ENCODE measurements around the gene LHPP. TPM values are rescaled to one million over a fixed set of nuclear protein-coding genes. Genes with fewer than 3 reads are reported as not detected.

The LHPP gene
- total and polyA plus RNA-seq, 4 experiments from 2014 or later = 17.9 to 22.4 (median 19.2) TPM

DNA sequence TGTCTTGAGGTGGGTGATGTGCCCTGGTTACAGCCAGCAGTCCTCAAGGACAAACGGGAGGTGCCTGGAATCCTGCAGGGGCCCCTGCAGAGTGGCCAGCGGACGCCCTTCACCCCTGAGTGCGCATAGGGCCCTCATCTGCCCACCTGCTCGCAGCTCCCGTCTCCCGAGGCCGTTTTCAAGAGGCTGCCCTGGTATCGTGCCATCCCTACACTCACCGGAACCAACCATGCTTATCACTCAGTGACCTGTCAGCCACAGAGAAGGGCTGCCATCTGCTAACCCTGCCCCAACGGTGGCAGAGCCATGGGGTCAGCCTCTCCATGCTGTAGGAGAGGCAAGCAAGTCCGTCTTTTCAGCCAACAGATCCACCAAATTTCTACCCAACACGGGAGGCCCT, 160.5 kb downstream of the LHPP start:
- Mint-ChIP-seq H3K9me3 (peaks cover 0 to 2% (median 0%) of the 10 kb centered on the region in 8 donors), H3K4me1 (peaks cover 24 to 63% (median 45%) of the 10 kb centered on the region in 4 donors), H3K4me3 (no peak overlapping the region), H3K36me3 (peaks cover 8 to 34% of the 10 kb centered on the region in 2 donors), H3K27ac (peak overlapping the region in 2 of 7 donors; percentile 13 to 43), H3K27me3 (no peaks in the 10 kb centered on the region)
- H3K36me3 ChIP-seq (ENCODE audit: insufficient read depth, low read length) = peaks cover 16% of the 10 kb centered on the region
- H3K27ac ChIP-seq (ENCODE audit: low read depth, low read length) = no peak overlapping the region
- DNase-seq = no peak
- H3K9me3 ChIP-seq (ENCODE audit: control insufficient read depth in 1 of 2, low read length in 2 of 2) = no peaks in the 10 kb centered on the region
- no peaks in the 10 kb centered on the region for H3K27me3 ChIP-seq (ENCODE audit: insufficient read depth, low read length)
- ChIA-PET POLR2A (ENCODE audit: partially characterized antibody) (no interaction called here), CTCF (ENCODE audit: partially characterized antibody) (interaction anchor here (0.8 to 4.2 kb wide), 2 partner anchors 101 to 119 kb away, joined by 3 to 33 read pairs; no protein-coding TSS in a partner anchor)
- intact Hi-C loops (cut with micrococcal nuclease) = no loop called here
- H3K4me3 ChIP-seq (ENCODE audit: low read length in 2 of 2) = no peak overlapping the region
- H3K4me1 ChIP-seq (ENCODE audit: insufficient read depth, low read length) = peaks cover 47% of the 10 kb centered on the region

DNA sequence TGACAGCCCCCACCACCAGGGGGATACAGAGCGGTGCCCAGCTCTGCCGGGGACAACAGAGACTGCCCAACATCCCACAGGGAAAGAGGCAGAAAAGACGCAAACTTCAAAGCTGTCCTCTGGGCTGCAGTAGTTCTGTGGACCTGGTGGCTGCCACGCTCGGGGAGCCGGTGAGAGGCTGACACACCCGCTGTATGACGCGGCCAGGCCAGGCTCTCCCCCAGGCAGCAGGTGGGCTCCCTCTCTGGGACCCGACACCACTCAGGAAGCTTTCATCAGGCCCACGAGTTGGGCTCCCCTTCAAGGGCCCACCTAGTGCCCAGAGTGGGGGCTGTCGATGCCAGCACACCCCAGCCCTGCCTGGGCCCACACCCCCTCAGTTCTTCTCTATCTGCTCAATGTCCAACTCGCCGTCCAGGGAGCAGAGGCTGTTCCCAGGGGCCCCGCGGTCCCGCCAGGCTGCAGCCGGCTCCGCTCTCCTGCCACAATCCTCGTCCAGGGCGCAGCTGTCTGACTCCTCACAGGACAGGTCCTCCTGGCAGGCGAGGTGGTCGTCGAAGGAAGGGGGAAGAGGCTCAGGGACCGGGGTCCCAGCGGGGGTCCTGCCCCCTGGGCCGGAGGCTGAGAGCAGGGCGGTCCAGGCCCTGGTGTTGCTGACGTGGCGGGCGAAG, 161.4 kb downstream of the LHPP start:
- H3K4me3 Mint-ChIP-seq = no peak overlapping the region
- DNase-seq = no peak

DNA sequence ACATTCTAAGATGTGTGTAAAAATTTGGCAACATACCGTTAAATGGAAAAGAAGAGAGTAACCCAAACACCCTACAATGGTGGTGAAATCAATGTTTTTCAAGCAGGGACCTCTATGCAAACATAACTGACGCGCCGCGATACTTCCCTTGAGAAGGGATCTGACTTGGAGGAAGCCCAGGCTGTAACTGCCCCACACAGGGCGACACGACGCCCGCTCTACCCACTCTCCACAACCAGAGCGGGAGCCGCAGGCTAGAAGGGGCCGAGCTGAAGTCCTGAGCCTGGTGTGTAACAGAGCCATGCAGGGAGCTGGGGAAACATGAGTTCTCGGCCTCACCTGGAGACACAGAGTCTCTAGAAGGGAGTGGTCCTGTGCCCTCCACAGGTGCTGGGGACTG, 162.4 kb downstream of the LHPP start:
- peaks cover 16% of the 10 kb centered on the region for H3K36me3 ChIP-seq (ENCODE audit: insufficient read depth, low read length)
- no peaks in the 10 kb centered on the region for H3K27me3 Mint-ChIP-seq
- intact Hi-C loops (cut with micrococcal nuclease) = no loop called here
- H3K4me3 Mint-ChIP-seq = no peak overlapping the region
- ChIA-PET CTCF (ENCODE audit: partially characterized antibody) (interaction anchor here (1.1 to 1.9 kb wide), 2 partner anchors 116 to 118 kb away, joined by 4 to 5 read pairs; no protein-coding TSS in a partner anchor), POLR2A (ENCODE audit: partially characterized antibody) (interaction anchor here (1.2 kb wide), 1 partner anchor 12 kb away, joined by 3 read pairs; no protein-coding TSS in a partner anchor)
- DNase-seq = no peak
- peaks cover 57% of the 10 kb centered on the region for H3K4me1 ChIP-seq (ENCODE audit: insufficient read depth, low read length)
- H3K27me3 ChIP-seq (ENCODE audit: insufficient read depth, low read length) = no peaks in the 10 kb centered on the region
- peak overlapping the region in 5 of 7 donors; percentile 15 to 75 (median 53) for H3K27ac Mint-ChIP-seq
- no peaks in the 10 kb centered on the region for H3K9me3 ChIP-seq (ENCODE audit: control insufficient read depth in 1 of 2, low read length in 2 of 2)
- H3K4me3 ChIP-seq (ENCODE audit: low read length in 2 of 2) = no peak overlapping the region
- H3K9me3 Mint-ChIP-seq = peaks cover 0 to 2% (median 0%) of the 10 kb centered on the region in 8 donors
- no peak overlapping the region for H3K27ac ChIP-seq (ENCODE audit: low read depth, low read length)
- peaks cover 33 to 71% (median 50%) of the 10 kb centered on the region in 4 donors for H3K4me1 Mint-ChIP-seq
- peaks cover 4 to 24% of the 10 kb centered on the region in 2 donors for H3K36me3 Mint-ChIP-seq

More for the DNA sequence above, 161.4 kb downstream of the LHPP start:
- no peak overlapping the region for H3K4me3 ChIP-seq (ENCODE audit: low read length in 2 of 2)
- CTCF ChIA-PET (ENCODE audit: partially characterized antibody) = interaction anchor here (4.2 kb wide), 1 partner anchor 118 kb away, joined by 33 read pairs; no protein-coding TSS in a partner anchor
- peaks cover 16% of the 10 kb centered on the region for H3K36me3 ChIP-seq (ENCODE audit: insufficient read depth, low read length)
- H3K4me1 Mint-ChIP-seq = peaks cover 31 to 68% (median 51%) of the 10 kb centered on the region in 4 donors
- no peaks in the 10 kb centered on the region for H3K27me3 ChIP-seq (ENCODE audit: insufficient read depth, low read length)
- peaks cover 4 to 29% of the 10 kb centered on the region in 2 donors for H3K36me3 Mint-ChIP-seq
- no peak overlapping the region for H3K27ac ChIP-seq (ENCODE audit: low read depth, low read length)
- POLR2A ChIA-PET (ENCODE audit: partially characterized antibody) = no interaction called here
- peaks cover 55% of the 10 kb centered on the region for H3K4me1 ChIP-seq (ENCODE audit: insufficient read depth, low read length)
- H3K27ac Mint-ChIP-seq = no peak overlapping the region
- H3K27me3 Mint-ChIP-seq = no peaks in the 10 kb centered on the region
- H3K9me3 ChIP-seq (ENCODE audit: control insufficient read depth in 1 of 2, low read length in 2 of 2) = no peaks in the 10 kb centered on the region
- peaks cover 0 to 2% (median 0%) of the 10 kb centered on the region in 8 donors for H3K9me3 Mint-ChIP-seq
- intact Hi-C loops (cut with micrococcal nuclease) = no loop called here

- no peak for DNase-seq
- POLR2A ChIA-PET (ENCODE audit: partially characterized antibody) = interaction anchor here (1.0 to 1.2 kb wide), 2 partner anchors 12 to 23 kb away, joined by 3 read pairs; no protein-coding TSS in a partner anchor
- H3K4me1 Mint-ChIP-seq = peaks cover 33 to 71% (median 50%) of the 10 kb centered on the region in 4 donors
- peak overlapping the region in 2 of 7 donors; percentile 52 to 75 for H3K27ac Mint-ChIP-seq
- CTCF ChIA-PET (ENCODE audit: partially characterized antibody) = interaction anchor here (1.1 to 5.4 kb wide), 4 partner anchors 13 to 117 kb away, joined by 3 to 50 read pairs (median 4); no protein-coding TSS in a partner anchor
- H3K9me3 Mint-ChIP-seq = peaks cover 0 to 2% (median 0%) of the 10 kb centered on the region in 8 donors
- no peaks in the 10 kb centered on the region for H3K27me3 ChIP-seq (ENCODE audit: insufficient read depth, low read length)
- H3K27ac ChIP-seq (ENCODE audit: low read depth, low read length) = no peak overlapping the region
- no peak overlapping the region for H3K4me3 ChIP-seq (ENCODE audit: low read length in 2 of 2)
- peak overlapping the region in 2 of 8 donors; percentile 25 to 53 for H3K4me3 Mint-ChIP-seq
- H3K27me3 Mint-ChIP-seq = no peaks in the 10 kb centered on the region
- H3K9me3 ChIP-seq (ENCODE audit: control insufficient read depth in 1 of 2, low read length in 2 of 2) = no peaks in the 10 kb centered on the region
- H3K36me3 Mint-ChIP-seq = peaks cover 7 to 26% of the 10 kb centered on the region in 2 donors
- peaks cover 16% of the 10 kb centered on the region for H3K36me3 ChIP-seq (ENCODE audit: insufficient read depth, low read length)
- peaks cover 57% of the 10 kb centered on the region for H3K4me1 ChIP-seq (ENCODE audit: insufficient read depth, low read length)
- intact Hi-C loops (cut with micrococcal nuclease) = no loop called here
Observed at GRCh38 chr10:124624466-124624865, 162.8 kb downstream of the LHPP start.

DNA sequence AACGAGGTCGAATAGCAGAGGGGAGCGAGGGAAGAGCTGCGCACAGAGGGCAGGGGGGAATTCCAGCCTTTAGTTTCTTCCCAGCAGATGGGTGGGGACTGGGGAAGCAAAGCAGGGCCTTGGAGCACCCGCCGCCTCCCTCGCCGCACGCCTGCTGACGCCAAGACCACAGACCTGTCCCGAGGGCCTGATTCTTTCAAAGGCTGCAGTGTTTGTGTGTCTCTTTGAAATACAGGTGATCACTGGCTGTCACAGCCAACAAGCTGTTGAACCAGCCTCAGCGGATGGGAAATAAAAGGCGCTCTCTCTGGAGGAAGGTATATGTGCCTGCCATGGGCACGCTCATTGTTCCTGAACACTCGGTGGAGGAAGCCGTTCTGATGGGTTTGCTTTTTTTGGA, 163.3 kb downstream of the LHPP start:
- Histone ChIP-seq H3K4me1 (ENCODE audit: insufficient read depth, low read length) (peaks cover 57% of the 10 kb centered on the region), H3K27ac (ENCODE audit: low read depth, low read length) (no peak overlapping the region), H3K4me3 (ENCODE audit: low read length in 2 of 2) (no peak overlapping the region), H3K9me3 (ENCODE audit: control insufficient read depth in 1 of 2, low read length in 2 of 2) (no peaks in the 10 kb centered on the region), H3K36me3 (ENCODE audit: insufficient read depth, low read length) (peaks cover 16% of the 10 kb centered on the region), H3K27me3 (ENCODE audit: insufficient read depth, low read length) (no peaks in the 10 kb centered on the region)
- H3K36me3 Mint-ChIP-seq = peaks cover 8 to 26% of the 10 kb centered on the region in 2 donors
- ChIA-PET POLR2A (ENCODE audit: partially characterized antibody) (interaction anchor here (1.0 to 1.2 kb wide), 2 partner anchors 13 to 22 kb away, joined by 3 read pairs; no protein-coding TSS in a partner anchor), CTCF (ENCODE audit: partially characterized antibody) (interaction anchor here (1.1 to 5.4 kb wide), 4 partner anchors 12 to 117 kb away, joined by 3 to 50 read pairs (median 4); no protein-coding TSS in a partner anchor)
- peak overlapping the region in 2 of 8 donors; percentile 25 to 53 for H3K4me3 Mint-ChIP-seq
- no peak for DNase-seq
- intact Hi-C loops (cut with micrococcal nuclease) = no loop called here
- no peaks in the 10 kb centered on the region for H3K27me3 Mint-ChIP-seq
- peaks cover 34 to 71% (median 50%) of the 10 kb centered on the region in 4 donors for H3K4me1 Mint-ChIP-seq
- H3K27ac Mint-ChIP-seq = peak overlapping the region in 4 of 7 donors; percentile 29 to 85 (median 62)
- peaks cover 0 to 2% (median 0%) of the 10 kb centered on the region in 8 donors for H3K9me3 Mint-ChIP-seq

- Mint-ChIP-seq H3K36me3 (peaks cover 8 to 24% of the 10 kb centered on the region in 2 donors), H3K9me3 (peaks cover 0 to 2% (median 0%) of the 10 kb centered on the region in 8 donors), H3K4me3 (no peak overlapping the region), H3K4me1 (peaks cover 33 to 76% (median 49%) of the 10 kb centered on the region in 4 donors), H3K27ac (peak overlapping the region in 2 of 7 donors; percentile 35 to 46), H3K27me3 (no peaks in the 10 kb centered on the region)
- H3K36me3 ChIP-seq (ENCODE audit: insufficient read depth, low read length) = peaks cover 16% of the 10 kb centered on the region
- no peak overlapping the region for H3K4me3 ChIP-seq (ENCODE audit: low read length in 2 of 2)
- H3K4me1 ChIP-seq (ENCODE audit: insufficient read depth, low read length) = peaks cover 62% of the 10 kb centered on the region
- DNase-seq = no peak
- POLR2A ChIA-PET (ENCODE audit: partially characterized antibody) = interaction anchor here (0.6 to 5.4 kb wide), 6 partner anchors 10 to 114 kb away, joined by 3 to 43 read pairs (median 12); no protein-coding TSS in a partner anchor
- no peaks in the 10 kb centered on the region for H3K9me3 ChIP-seq (ENCODE audit: control insufficient read depth in 1 of 2, low read length in 2 of 2)
- CTCF ChIA-PET (ENCODE audit: partially characterized antibody) = interaction anchor here (1.0 to 5.4 kb wide), 7 partner anchors 8 to 120 kb away, joined by 3 to 89 read pairs (median 24); no protein-coding TSS in a partner anchor
- intact Hi-C loops (cut with micrococcal nuclease) = loop anchor here (2.0 kb wide), 1 partner anchor 53 kb away; no protein-coding TSS in a partner anchor
- no peak overlapping the region for H3K27ac ChIP-seq (ENCODE audit: low read depth, low read length)
- no peaks in the 10 kb centered on the region for H3K27me3 ChIP-seq (ENCODE audit: insufficient read depth, low read length)
Observed at GRCh38 chr10:124625831-124626238, 164.2 kb downstream of the LHPP start.

Measured in CD4-positive, alpha-beta memory T cell (primary cell).